GM18502 (cell line): Measurements from ENCODE around the gene CCDC50.

Experiments used
- ATAC-seq: cut with Tn5 transposase; IDR thresholded peaks from one replicate; pipeline ENCODE4 v1.9.1; 2021; ENCODE audit warnings: mild to moderate bottlenecking; ENCODE audit not compliant: unreplicated experiment, poor library complexity

CCDC50 gene

DNA sequence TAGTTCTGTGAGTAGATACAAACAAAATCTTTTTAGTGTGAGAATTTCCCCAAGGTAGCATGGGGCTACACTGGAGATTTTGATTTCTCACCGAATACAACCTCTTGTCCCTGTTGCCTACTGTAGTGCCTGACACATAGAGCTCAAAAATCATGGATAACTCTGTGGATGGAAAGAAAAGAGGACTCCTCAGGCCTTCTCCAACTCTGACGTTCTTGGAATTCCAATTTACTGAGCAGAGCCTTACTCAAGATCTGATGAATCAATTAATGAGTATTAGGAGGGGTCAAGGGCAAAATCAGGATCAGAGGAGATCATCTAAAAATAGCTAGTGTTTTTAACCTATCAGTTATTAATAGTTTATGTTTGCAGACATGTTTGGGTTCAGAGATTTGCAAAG is 85.1 kb downstream of the CCDC50 start:
- no peak for ATAC-seq

- ATAC-seq: no peak
Measured at GRCh38 chr3:191414732-191415131, 85.5 kb downstream of the CCDC50 start.

DNA sequence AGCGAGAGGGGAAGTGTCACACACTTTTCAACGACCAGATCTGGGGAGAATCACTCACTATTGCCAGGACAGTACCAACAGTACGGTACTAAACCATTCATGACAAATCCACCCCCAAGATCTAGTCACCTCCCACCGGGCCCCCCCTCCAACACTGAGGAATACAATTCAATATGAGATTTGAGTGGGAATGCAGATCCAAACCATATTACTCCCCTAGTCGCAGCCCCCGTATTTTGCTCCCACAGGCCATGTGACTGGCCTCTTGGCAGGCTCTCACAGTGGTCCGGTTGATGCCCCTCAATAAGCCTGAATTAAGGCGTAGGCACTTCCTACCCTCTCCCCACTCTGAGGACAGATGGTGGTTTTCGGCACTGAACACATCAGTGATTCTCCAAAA is 86.4 kb downstream of the CCDC50 start:
- ATAC-seq: no peak

GRCh38 chr3:191417457-191417729 is 88.2 kb downstream of the CCDC50 start:
- no peak for ATAC-seq

DNA sequence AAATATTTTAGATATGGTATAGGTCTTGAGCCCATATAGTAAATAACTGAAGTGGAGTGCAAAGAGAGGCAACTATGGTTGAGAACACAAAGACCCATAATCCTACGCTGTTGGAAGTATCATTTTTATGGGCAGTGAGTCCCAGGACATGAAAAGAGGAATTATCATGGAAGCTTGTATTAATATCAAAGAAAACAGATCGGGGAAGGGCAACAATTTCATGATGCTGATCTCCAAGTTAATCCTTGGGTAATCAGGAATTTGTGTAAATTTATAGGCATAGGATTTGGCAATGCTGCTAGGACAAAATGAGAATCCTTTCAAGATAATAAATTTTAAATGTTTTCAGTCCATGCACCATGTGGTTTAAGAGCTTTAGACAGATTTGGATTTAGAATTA is 91.6 kb downstream of the CCDC50 start:
- no peak for ATAC-seq

- no peak for ATAC-seq
Measured at GRCh38 chr3:191424881-191425280, 95.7 kb downstream of the CCDC50 start.

GRCh38 chr3:191425322-191425734 is 96.1 kb downstream of the CCDC50 start:
- ATAC-seq: no peak

GRCh38 chr3:191426311-191426710 is 97.1 kb downstream of the CCDC50 start:
- ATAC-seq: no peak

- no peak for ATAC-seq
Measured at GRCh38 chr3:191428177-191428576, 99.0 kb downstream of the CCDC50 start.

GRCh38 chr3:191430103-191430502 is 100.9 kb downstream of the CCDC50 start:
- ATAC-seq: no peak

DNA sequence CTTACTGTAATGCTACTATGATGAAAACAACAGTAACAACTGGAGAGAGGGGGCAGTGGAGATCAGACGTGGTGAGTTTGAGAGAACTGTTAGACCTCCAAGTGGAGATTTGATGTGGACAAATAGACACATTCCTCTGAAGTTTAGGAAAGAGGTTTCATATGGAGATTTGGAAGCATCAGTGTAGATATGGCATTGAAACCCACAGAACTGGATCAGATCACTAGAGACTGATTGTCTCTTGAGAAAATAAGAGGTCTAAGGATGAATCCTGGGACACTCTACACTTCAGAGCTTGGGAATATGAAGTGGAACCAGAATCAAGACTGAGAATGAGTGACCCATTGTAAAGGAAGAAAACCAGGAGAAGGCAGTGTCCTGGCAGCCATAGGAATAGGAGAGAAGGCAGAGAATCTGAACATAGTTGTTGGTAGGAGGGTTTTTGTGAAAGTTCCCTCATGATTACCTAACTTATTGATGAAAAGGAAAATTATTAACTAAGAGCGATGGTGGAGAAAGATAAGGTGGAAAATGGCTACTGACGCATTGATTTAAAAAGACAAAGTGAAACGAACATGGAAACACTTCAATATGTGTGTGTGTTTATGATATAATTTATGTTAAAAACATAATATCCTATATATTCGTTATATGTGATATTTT is 102.1 kb downstream of the CCDC50 start:
- no peak for ATAC-seq

GRCh38 chr3:191432162-191432561 is 103.0 kb downstream of the CCDC50 start:
- no peak for ATAC-seq

- ATAC-seq: no peak
Measured at GRCh38 chr3:191434024-191434423, 104.8 kb downstream of the CCDC50 start.

DNA sequence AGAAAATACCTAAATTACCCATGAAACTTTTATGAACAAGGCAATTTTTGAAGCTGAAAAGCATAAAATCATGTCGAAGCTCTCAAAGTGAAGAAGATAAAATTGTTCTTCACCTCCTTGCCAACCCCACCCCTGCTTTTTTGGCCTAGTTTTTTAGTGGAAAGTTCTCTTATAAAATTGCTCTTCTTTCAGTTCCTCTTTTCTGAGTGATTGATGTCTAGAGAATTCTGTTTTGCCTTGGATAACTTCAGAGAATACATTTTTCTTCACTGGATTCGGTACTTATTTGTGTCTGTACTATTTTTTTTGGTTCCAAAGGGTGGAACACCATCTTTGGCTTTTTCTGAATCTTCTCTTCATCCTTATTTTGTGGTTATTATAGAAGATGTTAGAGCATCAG is 106.8 kb downstream of the CCDC50 start:
- ATAC-seq: no peak

- ATAC-seq: no peak
Measured at GRCh38 chr3:191438150-191438814, 109.1 kb downstream of the CCDC50 start.

DNA sequence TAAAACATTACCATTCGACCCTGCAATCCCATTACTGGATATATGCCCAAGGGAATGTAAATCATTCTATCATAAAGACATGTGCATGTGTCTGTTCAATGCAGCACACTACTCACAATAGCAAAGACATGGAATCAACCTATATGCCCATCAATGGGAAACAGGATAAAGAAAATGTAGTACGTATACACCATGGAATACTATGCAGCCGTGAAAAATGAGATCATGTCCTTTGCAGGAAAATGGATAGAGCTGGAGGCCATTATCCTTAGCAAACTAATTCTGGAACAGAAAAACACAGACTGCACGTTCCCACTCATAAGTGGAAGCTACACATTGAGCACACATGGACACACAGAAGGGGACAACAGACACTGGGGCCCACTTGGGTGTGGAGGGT is 111.3 kb downstream of the CCDC50 start:
- no peak for ATAC-seq

DNA sequence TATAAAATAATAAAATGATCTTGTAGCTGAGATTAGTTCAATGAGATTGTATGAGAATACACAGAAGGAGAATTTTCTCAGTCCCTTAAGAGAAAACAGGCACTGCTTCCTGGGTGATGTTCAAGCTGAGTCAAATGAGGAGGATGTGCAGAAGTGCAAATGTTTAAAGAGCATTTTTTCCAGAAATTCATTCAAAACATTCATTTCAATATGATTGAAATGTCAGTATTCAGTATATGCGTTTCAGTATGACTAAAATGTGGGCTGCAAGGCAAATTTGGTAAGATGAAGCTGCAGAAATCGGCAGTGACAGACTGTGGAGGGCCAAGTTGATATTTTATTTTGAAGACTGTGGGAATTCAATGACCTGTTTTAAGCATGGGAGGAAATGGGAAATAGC is 112.5 kb downstream of the CCDC50 start:
- no peak for ATAC-seq

DNA sequence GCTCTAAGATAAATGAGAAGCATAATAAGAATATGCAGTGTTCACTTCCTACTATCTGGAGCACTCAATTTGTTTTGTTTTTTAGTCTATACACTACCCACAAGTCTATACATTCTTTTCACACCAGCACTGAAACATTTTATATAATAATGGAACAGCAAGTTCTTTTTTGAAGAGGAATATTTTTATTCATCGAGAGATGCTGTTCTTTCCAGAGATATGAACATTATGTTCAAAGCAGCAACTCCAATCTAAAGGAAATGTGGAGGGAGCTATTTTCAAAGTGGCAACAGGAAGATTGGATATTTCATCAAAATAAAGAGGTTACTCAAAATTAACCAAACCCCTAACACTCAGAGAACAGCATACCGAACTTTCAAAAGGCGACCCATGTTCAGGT is 115.4 kb downstream of the CCDC50 start:
- no peak for ATAC-seq
